ENCODE measurements around the gene CD28.

Gene CD28

GRCh38 chr2:203706403-203706802 lies at the start of gene CD28:
Gene CD28, plus strand, starts transcription at chr2:203706639. Its CDS starts 58 bp downstream, at chr2:203706697.
- DNase-seq (ENCODE audit: low read depth) = peak; percentile 53

- no peak for DNase-seq (ENCODE audit: low read depth)
Measured at GRCh38 chr2:203659331-203660049, 46.9 kb upstream of the CD28 start.

- no peak for DNase-seq (ENCODE audit: low read depth)
Measured at GRCh38 chr2:203660465-203660864, 46.0 kb upstream of the CD28 start.

- DNase-seq (ENCODE audit: low read depth) = no peak
Measured at GRCh38 chr2:203661279-203661908, 45.0 kb upstream of the CD28 start.

DNA sequence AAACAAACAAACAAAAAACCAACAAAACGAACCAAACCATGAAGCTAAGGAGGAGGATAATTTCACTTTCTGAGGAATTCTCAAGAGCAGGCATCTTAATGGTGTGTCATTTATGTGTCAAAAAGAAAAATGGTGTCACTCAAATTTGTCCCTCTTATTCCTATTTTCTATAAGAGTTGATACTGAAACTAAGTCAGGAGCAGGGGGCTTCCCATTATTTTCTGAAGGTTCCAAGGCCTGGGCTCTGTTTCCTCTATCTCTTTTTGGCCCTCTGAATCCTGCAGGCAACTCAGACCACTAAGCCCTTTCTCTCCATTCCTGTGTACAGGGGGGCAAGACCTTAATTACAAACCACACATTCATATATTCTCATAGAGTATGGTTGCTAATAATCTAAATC lies 44.0 kb upstream of the CD28 start:
- DNase-seq (ENCODE audit: low read depth) = no peak

- no peak for DNase-seq (ENCODE audit: low read depth)
Measured at GRCh38 chr2:203662951-203663350, 43.5 kb upstream of the CD28 start.

- DNase-seq (ENCODE audit: low read depth) = no peak
Measured at GRCh38 chr2:203664029-203664755, 42.2 kb upstream of the CD28 start.

GRCh38 chr2:203667838-203668237 lies 38.6 kb upstream of the CD28 start:
- DNase-seq (ENCODE audit: low read depth) = no peak

DNA sequence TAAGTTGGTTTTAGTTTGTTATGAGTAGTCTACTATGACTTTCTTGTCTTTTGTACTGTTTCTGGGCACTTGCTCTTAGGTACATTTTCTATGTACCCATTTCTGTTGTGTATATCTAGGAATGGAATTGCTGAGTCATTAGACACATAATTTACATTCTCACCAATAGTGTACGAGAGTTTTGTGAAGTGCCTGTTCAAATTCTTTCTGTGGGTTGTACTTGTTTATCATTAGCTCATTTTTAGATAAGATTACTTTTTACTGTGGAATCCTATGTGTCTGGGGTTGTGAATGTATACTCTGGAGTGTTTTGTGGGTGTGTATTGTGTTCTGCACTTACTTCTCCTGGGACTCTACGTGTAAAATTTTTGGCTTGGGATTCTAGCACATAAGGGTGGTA lies 36.6 kb upstream of the CD28 start:
- DNase-seq (ENCODE audit: low read depth) = no peak

- DNase-seq (ENCODE audit: low read depth) = no peak
Measured at GRCh38 chr2:203670939-203671338, 35.5 kb upstream of the CD28 start.

GRCh38 chr2:203671876-203672275 lies 34.6 kb upstream of the CD28 start:
- DNase-seq (ENCODE audit: low read depth) = no peak

DNA sequence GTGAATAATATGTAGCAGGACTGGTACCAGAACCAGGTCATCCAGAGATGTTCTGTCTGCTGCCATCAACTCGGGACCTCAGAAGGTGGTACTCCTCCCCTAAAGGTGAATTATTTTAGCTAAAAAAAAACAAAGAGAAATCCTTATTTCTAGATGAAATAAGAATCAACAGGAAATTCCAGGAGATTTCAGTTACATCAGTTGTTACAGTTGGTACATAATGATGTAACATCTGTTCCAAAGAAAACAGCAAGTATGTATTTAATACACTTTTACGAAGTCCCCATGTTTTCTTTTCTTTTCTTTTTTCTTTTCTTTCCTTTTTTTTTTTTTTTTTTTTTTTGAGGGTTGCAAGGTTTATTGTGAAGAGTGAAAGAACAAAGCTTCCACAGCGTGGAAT lies 33.6 kb upstream of the CD28 start:
- no peak for DNase-seq (ENCODE audit: low read depth)

DNA sequence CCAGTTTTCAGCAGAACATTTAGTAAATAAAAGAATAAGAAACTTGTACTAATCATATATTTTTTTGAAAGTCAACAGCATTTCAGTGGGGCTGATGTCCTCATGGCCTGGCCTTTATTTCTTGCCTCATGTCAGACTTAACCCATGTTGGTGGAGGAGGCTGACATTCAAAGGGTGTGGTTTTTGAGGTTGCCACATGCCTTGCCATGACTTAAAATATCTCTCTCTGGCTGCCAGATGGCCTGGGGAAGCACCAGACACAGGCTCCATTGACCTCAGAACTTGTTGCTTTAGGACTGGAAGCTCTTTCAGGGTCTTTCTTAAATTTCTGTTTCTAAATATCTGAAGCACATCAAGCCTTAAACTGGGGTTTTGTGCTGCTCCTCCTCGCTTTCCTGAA lies 32.5 kb upstream of the CD28 start:
- no peak for DNase-seq (ENCODE audit: low read depth)

DNA sequence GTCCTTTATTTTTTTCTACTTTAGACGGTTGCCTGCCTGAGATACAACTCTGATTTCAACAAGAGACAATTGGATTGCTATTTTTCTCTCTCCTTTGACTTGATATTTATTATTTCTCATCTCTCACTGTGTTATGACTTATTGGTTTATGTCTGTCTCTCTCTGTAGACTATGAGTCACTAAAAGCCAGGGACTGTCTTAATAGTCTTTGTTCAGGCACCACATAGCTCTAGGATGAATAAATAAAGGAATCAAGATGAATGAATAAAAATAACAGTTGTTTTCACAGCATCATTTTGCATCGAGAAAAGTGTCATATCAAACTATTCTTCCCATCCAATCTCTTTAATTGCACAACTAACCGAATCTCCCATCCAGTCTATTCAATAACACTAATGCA lies 31.4 kb upstream of the CD28 start:
- DNase-seq (ENCODE audit: low read depth) = no peak

DNA sequence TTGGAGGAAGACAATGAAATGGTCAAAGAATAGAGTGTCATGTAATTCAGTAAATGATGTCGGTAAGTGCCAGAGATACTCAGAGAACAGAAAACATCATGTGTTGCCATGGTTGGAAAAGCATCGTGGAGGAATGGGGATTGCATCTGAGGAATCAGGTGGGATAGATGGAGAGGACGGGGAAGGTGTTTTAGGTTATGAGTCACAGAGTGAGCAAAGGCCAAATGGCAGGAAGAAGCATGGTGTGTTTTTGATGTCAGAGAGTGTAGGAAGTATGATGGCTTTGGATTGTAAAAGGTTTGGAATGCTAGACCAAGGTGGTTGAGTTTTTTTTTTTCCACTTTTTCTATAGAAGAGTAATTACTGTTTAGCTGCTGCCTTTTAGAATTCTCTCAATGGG lies 27.5 kb upstream of the CD28 start:
- no peak for DNase-seq (ENCODE audit: low read depth)

DNA sequence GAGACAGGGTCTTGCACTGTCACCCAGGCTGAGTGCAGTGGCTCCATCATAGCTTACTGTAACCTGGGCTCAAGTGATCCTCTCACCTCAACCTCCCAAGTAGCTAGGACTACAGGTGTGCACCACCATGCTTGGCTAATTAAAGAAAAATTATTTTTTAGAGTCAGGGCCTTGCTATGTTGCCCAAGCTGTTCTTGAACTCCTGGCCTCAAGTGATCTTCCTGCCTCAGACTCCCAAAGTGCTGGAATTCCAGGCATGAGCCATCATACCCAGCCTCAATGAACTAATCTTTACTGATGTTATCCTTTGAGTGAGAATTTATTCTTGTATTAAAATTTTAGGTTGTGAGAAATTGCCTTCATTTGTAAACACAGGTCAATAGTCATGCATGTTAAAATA lies 27.0 kb upstream of the CD28 start:
- no peak for DNase-seq (ENCODE audit: low read depth)

DNA sequence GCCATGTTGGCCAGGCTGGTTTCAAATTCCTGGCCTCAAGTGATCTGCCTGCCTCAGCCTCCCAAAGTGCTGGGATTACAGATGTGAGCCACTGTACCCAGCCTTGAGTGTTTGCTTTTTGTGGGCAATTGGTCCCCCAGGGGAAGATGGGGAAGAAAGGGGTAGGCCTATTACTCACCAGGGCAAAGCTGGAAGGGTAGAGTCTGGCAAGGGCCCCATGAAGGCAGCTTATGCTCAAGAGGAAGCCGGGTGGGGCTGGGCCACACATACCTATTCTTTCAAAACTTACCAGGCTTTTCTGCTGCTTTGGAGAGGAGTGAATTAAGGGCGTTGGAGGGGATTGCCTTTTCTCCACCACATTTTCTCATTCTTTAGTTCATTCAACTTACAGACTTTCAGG lies 24.5 kb upstream of the CD28 start:
- DNase-seq (ENCODE audit: low read depth) = no peak

DNA sequence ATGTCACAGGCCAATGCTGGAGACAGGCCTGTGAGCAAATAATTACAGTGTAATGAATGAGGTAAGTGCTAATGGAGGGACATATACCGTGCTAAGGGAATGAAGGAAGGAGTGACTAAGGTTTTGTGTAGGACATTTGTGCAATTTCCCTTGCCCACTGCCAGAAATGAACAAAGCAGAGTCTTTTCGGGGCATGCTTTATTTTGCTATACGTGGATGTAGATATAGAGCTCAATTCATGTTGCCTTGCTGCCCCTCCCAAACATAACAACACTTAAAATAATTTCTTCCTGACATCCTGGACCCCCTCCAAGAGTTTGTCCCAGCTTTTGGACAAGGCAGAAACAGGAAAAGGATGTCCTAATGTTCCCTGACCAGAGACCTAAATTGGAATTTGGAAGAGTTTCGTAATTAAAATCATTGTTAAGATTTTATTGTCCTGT lies 23.7 kb upstream of the CD28 start:
- DNase-seq (ENCODE audit: low read depth) = no peak

GRCh38 chr2:203683421-203683820 lies 23.0 kb upstream of the CD28 start:
- no peak for DNase-seq (ENCODE audit: low read depth)

- DNase-seq (ENCODE audit: low read depth) = no peak
Measured at GRCh38 chr2:203683932-203684556, 22.4 kb upstream of the CD28 start.

- DNase-seq (ENCODE audit: low read depth) = no peak
Measured at GRCh38 chr2:203685081-203685621, 21.3 kb upstream of the CD28 start.

DNA sequence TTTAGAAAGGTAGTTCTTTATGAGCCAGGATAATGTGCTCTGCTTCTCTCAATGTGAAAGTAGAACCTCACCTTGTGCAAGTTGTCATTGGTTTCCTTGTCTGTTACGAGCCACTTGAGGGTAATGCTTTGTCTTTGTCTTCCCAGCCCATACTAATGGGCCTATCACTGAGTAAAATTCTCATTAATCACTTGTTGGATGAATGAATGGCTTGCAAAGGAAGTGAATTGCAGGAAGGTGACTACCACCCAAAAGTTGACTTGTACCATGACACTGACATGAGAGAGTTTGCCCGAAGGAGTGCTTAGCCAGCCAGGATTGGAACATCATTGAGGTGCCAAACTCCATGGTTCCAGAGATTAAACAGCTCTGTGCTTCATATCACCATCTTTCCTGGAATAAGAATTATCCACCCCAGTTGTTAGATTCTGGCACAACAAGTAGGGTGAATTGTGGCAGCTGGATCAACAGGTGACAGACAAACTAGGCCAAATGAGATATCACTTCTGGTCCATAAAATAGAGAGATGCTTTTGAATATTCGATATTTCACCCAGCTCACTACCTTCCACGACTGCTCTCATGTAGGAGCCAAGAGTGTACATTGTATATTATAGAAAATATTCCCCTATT lies 20.5 kb upstream of the CD28 start:
- no peak for DNase-seq (ENCODE audit: low read depth)

All from stimulated activated CD8-positive, alpha-beta memory T cell treated with anti-CD3 and anti-CD28 coated beads, Interleukin-15, amount 100 ng/mL, for 24 hours (primary cell).